Measurements from ENCODE around the gene ZIC1. TPM values are rescaled to one million over a fixed set of nuclear protein-coding genes. Genes with fewer than 3 reads are reported as not detected.

ZIC1 gene
- total RNA-seq, 1 donor from 2014 or later = 0.36 TPM

DNA sequence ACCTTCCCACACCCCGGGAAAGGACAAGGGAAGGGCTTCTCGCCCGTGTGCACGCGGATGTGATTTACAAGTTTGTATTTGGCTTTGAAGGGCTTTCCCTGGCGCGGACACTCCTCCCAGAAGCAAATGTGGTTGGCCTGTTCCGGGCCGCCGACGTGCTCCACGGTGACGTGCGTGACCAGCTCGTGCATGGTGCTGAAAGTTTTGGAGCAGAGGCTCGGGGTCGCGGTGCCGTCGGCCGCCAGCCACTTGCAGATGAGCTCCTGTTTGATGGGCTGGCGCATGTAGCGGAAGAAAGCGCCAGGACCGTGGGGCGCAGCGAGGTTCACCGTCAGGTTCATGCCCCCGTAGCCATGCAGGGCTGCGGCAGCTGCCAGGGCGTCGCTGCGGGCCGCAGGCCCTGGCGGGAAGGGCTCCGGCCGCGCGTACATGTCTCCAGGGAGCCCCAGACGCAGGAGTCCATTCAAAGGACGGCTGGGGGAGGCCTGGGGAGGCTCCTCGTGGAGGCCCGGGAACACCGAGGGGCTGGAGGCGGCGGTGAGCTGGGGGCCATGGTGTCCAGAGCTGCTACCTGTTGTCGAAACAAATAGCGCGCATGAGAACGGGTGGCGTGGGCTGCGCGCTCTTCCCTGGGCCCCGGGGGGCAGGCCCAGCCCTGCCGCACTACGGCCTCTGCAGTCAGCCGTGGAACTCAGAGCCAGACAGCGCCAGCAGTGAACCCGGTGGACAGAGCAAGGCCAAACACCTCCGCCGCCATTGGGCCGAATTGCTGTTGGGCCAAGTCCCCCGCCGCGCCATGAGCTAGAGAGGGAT, 13.1 kb upstream of the ZIC1 start:
- no peak for ATAC-seq

DNA sequence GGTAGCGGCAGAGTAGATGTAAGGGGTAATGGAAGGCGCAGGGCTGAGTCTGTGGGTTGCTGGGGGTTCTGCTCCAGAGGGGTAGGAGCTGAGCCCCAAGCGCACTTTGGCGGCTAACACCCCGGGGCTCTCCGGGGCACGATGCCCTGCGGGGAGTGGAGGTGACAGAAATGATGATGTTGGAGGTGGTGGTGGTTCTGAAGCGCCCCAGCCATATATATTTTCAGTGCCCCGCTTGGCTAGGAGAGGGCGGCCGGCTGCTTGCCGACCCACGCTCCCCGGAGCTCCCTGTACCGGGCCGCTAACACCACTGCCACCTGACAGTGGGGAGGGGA, 12.5 kb upstream of the ZIC1 start:
- ATAC-seq = no peak

DNA sequence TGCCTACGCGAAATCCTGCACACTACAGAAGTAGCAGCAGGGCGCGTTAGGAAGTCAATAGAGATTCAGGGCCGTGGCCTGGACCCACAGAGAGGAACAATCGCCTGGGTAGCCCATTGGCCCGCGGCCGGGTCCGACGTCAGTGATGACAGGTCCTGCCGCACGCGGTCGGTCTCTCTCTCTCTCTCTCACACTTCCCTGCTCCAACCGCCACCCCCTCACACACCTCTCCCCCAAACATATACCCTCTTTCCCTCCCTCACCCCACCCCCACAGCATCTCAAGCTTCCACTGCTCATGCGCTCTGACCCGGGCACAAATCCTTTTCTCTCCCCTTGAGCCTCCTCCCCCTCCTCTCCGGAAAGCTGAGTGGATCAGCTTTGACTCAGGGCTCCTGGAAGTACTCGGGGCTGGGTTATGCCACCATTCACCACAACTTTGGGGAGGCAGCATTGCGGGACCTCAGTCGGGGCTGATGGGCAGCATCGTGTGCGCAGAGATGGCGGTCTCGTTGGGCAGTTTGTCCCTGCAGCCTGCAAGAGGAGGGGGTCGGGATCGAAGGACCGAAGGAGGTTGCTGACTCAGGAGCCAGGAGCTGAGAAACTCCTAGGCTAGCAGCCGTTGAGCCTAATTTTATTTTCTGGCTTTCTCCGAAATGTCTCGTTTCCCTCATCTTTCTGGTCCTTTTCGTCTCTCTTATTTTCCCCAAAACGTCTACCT, 11.8 kb upstream of the ZIC1 start:
- no peak for ATAC-seq

DNA sequence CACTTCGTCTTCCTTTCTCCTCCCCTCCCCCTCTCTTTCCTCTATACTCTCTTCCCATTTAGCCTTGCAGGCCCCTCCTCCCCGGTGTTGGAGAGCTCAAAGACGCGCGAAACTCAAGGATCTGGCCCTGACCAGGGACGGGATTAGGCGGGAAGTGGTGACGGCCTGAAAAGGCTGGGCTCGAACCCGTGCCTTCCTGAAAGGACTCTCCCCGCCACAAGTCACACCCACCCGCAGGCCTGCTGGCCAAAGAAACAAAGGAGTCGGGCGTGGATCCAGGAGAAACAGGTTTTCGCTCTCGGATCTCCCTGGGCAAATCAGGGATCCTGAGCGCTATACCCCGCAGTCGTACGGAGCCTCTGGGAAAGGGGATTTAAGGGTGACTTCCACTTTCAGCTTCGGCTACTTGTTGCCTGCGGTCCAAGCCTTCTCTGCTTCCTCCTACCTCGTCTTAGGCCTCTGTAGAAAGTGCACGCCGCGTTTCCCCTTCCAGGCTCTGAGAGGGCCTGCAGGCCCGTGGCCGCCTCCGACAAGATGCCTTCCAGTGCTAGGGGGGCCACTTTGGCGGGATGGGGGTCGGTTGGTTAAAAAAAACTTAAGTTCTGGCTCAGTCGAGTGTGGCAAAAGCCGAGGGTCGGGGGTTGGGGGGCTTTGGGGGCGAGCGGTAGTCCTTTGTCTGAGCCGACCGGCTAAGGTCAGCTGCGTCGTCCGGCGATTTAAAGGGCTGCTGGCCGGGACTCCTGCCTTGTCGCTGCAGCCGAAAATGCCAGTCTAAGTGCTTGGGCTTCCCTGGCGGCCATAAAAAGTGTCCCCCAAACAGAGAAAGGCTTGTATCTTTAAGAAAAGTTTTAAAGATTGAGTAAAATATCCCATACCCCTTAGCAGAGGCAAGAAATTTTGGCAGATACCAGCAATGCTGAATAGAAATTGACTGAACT, 11.0 kb upstream of the ZIC1 start:
- no peak for ATAC-seq

DNA sequence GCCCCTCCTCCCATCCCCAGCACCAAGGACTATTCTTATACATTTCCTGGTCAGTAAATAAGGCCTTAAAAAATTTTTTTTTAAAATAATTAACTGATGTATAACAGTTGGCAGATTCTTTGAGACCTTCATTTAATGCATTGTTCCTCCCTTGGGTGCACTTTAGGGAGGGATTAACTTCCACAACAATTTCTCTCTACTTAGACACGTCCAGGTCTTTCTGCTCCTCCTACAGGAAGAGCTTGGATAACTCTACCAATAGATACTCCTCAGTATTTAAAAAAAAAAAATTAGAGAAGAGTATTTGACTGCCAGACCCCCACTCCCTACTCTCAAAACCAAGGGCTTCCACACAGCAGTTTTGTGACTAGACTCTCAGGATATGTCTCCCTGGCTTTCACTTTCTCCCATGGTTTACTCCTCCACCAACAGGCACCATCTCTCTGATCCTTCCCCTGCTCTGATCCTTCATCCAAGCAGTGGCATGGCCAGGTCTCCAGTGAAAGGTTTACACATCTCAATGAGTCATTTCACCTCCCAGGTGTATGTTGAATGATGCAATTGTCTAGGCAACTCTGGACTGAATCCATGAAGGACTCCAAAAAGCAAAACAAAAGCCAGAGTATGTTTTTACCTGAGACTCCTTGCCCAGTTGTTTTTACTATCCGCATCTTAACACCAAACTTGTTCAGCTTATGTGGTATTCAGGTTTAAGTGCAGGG, 10.2 kb upstream of the ZIC1 start:
- ATAC-seq = no peak

DNA sequence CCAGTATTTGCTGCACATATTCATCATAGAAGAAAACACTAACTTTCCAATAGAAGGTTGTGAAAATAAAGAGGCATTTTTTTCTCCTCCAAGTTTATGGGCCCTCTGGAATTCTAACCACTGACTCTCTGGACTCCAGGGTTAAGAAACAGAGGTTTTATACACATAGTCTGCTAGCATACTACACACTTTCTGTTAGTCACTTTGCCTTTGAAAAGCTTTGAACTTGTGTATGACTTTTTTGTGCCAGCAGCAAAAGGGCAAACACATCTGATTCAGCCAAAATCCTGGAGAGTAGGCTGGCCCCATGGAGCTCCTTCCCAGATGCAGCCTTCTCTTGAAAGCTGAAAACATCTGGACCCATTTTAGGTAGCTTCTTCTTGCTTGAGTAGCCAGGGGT, 9.1 kb upstream of the ZIC1 start:
- no peak for ATAC-seq

DNA sequence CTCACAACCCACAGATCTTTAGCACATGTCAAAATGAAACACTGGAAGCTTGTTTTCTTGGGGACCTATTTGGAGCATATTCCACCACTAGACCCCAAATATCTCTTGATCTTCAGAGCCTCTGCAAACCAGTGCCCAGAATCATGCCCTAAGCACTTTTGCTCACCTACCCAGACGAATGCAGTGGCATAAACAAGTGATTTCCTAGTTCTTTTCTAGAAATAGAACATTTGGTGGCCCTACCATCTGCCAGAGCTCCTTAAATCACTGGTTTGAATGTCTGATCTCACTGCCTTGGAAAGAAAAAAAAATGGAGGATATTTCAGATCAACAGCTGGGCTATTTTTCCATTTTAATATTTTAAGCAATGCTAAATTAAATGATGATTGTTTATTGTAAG, 8.2 kb upstream of the ZIC1 start:
- no peak for ATAC-seq

DNA sequence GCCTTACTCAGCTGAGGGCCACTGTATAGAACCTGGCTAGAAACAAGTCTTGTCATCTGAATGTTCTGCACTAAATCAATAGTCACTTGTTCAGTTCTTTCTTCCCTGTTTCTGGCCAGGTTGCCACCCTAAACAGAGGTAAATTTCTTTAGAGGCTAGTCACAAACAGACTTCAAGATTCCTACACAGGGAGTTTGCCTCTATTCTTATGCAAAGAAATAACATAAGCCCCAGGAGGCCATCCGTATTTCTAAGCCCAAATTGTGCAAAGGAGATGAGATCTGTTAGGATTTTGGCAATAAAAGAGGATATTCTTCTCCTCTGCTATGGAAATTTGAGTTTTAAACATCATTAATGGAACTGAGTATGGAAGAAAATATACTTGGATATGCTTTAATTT, 7.7 kb upstream of the ZIC1 start:
- ATAC-seq = no peak

DNA sequence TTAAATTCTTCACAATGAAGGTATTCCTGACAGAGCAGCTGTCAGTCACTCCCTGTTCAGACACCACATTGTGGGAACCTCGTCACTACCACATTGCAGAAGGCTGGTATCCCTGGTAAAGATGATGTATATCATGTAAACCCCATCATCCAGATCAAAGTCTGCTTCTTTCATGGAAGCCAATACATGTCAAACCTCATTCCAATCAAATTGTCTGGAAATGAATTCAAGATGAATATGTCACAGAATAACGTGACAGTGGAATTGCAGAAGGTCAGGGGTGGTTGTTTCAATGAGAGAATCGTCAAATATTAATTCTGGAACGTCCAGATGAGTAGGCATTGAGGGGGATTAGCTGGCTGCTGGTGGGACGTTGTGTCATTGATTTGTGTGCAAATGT, 7.0 kb upstream of the ZIC1 start:
- no peak for ATAC-seq

DNA sequence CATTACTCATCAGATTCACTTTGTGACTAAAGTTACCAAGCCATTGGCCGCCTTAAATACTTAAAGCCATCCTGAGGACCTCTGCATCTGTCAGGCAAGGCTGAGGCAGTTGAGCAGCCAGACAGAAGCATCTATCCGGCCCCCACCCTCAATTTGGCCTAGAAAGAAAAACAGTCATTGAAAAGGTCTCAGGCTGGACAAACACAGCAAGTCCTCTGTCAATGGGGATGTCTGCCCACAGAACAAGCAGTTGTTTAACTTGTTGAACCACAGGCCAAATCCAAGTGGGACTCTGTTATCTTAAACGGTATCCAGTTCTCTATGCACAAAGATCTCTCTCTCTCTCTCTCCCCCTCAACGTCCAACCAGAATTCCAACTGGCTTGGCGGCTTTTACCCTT, 5.7 kb upstream of the ZIC1 start:
- ATAC-seq = no peak

DNA sequence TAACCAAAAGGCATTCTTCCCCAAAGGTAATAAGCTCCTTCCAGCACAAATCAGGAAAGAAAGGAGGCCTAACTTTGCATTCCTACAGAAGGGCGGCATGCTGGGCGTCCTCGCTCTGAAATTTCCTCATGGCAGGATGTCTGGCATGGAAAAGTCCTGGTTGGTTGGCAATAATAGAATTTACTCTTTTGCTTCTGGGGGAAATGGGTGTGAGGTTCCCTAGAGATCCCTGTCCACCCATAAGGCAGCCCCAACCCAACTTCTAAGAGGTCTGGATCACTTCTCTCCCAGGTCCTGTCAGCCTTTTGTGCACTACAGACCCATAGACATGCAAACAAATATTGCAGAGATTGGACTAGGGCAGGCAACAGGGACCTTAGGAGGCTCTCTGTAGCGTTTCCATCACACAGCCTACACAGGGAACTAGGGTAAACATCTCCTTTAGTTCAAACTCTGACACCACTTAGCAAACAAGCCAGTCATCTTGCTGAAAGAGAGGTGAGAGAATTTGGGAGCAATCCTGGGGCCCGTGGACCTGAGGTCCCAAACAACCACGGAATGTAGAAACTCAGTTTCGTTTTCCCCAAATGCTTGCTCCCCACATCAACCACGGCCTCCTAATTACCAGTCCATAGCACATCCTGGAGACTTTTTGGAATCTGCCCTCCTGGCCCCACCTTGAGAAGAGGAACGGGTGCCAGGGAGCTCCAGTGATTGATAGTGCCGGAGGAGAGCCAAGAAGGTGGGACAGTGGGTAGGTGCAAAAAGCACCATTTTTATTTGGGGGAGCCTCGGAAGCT, 5.0 kb upstream of the ZIC1 start:
- no peak for ATAC-seq

DNA sequence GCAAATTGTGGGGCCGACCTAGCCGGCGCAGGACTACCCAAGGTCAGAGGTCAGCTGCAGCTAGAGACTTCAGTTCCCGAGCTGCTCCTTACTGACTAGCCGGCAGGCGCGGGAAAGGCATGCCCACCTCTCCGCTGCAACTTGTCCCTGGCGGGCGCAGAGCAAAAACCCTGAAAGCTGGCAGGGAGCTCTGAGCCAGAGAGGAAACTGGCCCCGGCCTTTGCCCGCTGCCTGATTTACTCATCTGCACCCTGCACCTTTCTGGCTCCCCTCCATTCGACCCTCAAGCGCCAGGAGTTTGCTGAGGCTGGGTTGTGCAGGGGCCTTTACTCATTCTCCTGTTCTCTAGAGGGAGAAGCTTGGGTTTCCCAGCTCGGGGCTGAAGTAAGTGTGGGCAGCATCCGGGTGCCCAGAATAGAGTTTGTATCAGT, 4.3 kb upstream of the ZIC1 start:
- no peak for ATAC-seq

DNA sequence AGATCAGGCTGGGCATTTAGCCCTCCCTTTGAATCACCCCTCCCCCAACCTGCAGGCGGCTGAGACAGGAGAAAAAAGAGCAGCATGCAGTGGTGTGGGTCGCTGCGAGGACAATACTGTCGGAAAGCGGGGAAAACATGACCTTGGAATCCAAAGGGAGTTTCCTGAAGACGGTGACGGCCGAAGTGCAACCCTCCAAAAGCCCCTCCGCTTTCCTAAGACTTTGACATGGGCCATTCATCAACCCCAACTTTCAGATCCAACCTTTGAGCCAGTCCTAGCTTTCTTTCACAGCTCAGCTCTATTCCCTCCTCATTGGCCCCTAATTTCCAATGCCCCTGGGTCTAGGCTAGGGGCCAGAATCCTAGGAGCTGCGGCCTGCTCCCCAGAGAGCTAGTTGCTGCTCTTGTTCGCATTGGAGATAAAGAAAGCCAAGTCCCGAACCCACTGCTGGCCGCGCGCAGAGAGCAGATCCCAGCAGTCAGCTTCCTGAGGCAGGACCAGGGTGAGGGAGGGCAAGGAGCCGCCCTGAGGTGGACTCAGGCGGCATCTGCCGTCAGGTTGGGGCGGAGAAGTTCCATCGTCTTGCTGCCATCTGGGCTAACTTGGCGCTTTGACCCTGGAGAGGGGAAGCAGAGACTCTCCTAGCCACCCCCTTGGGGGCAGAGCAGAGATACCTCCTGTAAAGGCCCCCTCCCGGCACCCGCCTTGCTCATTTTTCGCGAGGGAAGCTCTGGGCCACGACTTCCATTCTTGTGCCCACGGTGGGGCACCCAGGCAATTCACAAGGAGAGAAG, 3.7 kb upstream of the ZIC1 start:
- ATAC-seq = no peak

DNA sequence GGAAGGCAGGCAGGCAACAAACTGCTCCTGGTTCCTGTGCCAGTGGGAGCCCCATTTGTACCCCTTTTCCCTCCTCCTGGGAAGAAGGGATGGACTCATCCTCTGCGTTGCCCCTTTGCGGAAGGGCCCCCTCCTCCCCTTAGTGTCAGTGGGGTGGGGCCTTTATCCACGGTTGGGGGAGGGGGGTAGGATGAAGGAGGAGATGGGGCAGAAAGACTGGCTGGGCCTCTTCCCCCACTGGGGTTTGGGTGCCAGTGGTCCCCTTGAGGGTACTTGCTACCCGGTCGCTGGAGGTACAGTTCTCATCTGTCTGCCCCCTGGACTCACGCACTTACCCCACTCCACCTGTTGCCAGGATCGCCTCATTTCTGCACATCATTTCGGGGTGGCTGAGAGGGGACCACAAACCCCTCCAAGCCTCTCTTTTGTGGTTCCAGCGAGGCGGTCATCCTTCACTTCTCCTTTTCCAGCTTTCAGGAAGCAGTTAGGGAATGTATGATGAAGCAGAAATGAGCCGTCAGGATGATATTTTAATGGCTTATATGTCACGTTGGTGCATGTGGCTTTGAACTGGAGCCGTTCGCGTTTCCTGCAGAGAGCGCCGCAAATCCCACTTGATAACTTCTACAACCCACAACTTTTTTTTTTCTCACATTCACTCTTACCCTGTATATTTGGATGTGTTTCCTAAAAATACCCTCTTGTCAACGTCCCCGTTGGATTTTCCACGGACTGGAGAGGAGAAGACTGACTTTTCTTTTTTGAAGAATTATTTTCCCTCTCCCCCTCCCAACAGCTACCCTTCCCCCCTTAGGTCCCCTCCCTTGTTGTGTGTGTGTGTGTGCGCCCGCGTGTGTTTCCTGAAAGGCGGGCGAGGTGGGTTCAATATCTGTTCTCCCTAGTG, 2.9 kb upstream of the ZIC1 start, which contains the start of gene ZIC4:
Gene ZIC4 (minus strand): TSS at position 516 of the 904 bp plus-strand sequence. CDS start 3,746 bp downstream, outside the sequence.
- ATAC-seq = no peak

DNA sequence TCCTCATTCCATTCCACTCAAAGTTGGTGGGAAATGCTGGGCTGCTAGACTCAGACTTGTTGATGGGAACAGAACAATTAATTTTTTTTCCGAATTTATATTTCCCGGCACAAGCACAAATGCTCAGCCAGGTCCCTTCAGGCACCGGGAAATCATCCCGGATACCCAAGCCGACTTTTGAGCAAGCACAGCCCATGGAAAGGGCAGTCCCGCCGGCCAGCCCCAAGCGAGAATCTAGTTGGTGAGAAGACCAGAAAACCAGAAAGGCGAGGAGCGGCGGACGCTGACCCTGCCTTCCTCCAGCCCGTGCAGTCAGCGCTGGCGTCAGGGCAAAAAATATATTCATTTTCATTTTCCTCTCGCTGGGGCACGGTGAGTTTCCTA, 2.1 kb upstream of the ZIC1 start:
- no peak for ATAC-seq

DNA sequence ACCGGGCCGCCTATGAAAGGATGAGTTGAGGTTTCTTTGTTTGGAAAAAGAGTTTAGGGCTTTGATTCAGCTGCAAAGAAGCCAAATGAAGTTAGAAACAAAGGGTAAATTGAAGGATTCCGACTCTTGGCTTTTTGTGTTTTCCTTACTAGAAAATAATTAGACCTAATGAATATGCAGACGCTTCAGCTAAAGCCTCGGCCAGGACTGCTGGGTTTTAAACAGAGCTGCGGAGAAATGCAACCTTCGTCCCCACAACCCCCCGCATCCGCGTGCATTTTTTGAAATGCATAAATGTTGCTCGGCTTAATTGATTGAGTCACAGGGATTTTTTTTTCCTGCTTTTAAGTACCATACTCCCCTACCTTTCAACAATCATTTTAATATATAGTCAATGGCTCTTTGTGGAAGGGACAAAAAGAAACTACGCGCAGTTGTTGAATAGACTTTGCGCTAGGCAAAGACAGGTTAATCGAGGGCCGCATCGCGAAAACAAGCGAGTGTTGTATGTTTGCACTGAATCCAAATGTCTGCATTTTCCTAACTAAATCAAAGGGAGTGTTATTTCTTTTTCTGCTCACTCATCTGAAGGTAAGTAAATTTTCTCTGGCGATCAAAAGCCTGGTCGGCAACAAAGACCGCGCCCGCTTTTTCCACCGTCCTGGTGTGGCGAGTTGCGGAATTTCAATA, 1.5 kb upstream of the ZIC1 start:
- no peak for ATAC-seq

DNA sequence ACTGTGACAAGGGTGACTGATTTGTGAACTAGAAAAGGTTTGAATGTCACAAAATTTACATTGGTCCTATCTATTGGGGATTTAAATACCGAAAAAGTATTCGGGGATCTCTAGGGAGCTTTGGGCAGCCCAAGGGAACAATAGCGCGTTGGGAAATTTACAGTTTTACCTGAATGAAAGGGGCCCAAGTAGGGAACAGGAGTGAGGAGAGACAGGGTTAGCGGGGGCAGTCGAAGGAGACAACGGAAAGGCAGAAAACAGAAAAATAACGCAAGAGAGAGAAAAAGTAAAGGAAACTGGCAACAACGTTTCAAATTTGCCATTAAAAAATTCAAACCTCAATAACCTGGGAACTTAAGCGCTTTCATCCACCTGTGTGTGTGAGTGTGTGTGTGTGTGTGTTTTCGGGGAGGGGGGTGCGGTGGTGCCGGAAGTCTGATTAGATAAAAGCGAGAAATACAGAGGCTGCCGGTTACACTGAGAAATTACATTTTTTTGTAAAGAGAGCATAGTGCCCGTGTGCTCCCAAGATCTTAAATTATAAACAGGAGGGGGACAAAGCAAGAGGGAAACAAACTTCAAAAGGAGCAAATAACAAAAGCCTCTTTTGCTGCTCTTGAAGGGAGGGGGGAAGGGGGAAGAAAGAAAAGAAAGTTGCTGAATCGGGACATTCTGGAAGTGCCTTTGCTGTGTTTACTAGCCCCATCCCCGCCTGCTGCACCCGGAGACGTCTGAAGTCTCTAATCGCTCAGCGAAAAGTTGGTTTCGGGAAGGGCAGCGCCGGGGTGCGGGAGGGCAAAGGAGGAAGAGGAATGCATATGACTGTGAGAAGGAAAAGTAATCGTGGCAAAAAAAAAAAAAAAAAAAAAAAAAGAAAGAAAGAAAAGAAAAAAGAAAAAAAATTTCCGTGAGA, 721 bp upstream of the ZIC1 start:
- ATAC-seq = no peak

DNA sequence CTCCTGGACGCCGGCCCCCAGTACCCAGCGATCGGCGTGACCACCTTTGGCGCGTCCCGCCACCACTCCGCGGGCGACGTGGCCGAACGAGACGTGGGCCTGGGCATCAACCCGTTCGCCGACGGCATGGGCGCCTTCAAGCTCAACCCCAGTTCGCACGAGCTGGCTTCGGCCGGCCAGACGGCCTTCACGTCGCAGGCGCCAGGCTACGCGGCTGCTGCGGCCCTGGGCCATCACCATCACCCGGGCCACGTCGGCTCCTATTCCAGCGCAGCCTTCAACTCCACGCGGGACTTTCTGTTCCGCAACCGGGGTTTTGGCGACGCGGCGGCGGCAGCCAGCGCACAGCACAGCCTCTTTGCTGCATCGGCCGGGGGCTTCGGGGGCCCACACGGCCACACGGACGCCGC, 956 bp downstream of the ZIC1 start:
- no peak for ATAC-seq
